ENCODE results near the gene PLEKHG4B. TPM values are rescaled to one million over a fixed set of nuclear protein-coding genes. Genes with fewer than 3 reads are reported as not detected.

The PLEKHG4B gene
- total and polyA plus RNA-seq, 2 of the 8 experiments (the other 6 are each of a cell fraction or from before 2014, with no cell fraction given), result 31.1 to 43.6 TPM

GRCh38 chr5:50724-51499 lies 41.1 kb upstream of the PLEKHG4B start:
- TF ChIP-seq CHD1 (IDR thresholded peaks at IDR 0.05; ENCODE audit: low read depth, low read length) (no peak), HDAC6 (IDR thresholded peaks at IDR 0.05; ENCODE audit: low read depth, low read length) (no peak), ASH2L (IDR thresholded peaks at IDR 0.05; ENCODE audit: low read length) (peak; percentile 60), RNF2 (IDR thresholded peaks at IDR 0.05; ENCODE audit: borderline replicate concordance, low read depth, low read length, missing control alignments, poor library complexity, severe bottlenecking) (peak; percentile 24), KDM4A (IDR thresholded peaks at IDR 0.05; ENCODE audit: low read depth, low read length, severe bottlenecking) (peak; percentile 34), MAX (IDR thresholded peaks at IDR 0.05) (0 out of 2 replicates have a peak, but pooled peaks have one; percentile 51)
- TF ChIP-seq, protein P1, sequence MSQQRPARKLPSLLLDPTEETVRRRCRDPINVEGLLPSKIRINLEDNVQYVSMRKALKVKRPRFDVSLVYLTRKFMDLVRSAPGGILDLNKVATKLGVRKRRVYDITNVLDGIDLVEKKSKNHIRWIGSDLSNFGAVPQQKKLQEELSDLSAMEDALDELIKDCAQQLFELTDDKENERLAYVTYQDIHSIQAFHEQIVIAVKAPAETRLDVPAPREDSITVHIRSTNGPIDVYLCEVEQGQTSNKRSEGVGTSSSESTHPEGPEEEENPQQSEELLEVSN (IDR thresholded peaks at IDR 0.05), result peak; percentile 50; the same call in 1 of the 2 replicates
- no peak overlapping the region for H4K8ac ChIP-seq (ENCODE audit: extremely low read depth, insufficient read depth, low read length)
- no peak overlapping the region for H3K56ac ChIP-seq (replicated peaks; ENCODE audit: insufficient read length, low read depth, low read length)
- no peak overlapping the region for H2BK15ac ChIP-seq (ENCODE audit: low read length)
- peak overlapping the region in 1 of 4 experiments; percentile 11; a peak in 3 of 7 replicates for H3K9ac ChIP-seq (replicated peaks in 1 of 4; ENCODE audit: extremely low read depth in 1 of 4, low read depth in 3 of 4, low read length in 3 of 4)
- H2AFZ ChIP-seq (ENCODE audit: low read length), result peak overlapping the region; percentile 73; the same call in 1 of the 2 replicates
- H3K27ac ChIP-seq (ENCODE audit: low read depth, low read length), result no peak overlapping the region
- no peak overlapping the region for H3K23ac ChIP-seq (ENCODE audit: insufficient read length)
- no peak overlapping the region for H2BK5ac ChIP-seq (ENCODE audit: low read depth, low read length)
- H2BK120ac ChIP-seq (replicated peaks; ENCODE audit: low read depth, low read length), result no peak overlapping the region
- H3K18ac ChIP-seq (ENCODE audit: extremely low read depth, low read length), result no peak overlapping the region; the same call in 1 of the 2 replicates
- H4K91ac ChIP-seq (replicated peaks; ENCODE audit: insufficient read length, low read length), result no peak overlapping the region
- H3K23me2 ChIP-seq (ENCODE audit: low read depth, low read length), result peaks cover 26% of the 10 kb centered on the region; the same call in 1 of the 2 replicates
- DNase-seq (ENCODE audit: low read depth in 1 of 2, low spot score in 2 of 2) (peak in 1 of 2 experiments; percentile 54), FAIRE-seq (no peak)
- H3K79me2 ChIP-seq (ENCODE audit: control insufficient read depth in 1 of 2, insufficient read depth in 2 of 2, low read length in 2 of 2), result peaks cover 0 to 5% of the 10 kb centered on the region in 2 experiments; a peak in 1 of 4 replicates
- H3K27me3 ChIP-seq (replicated peaks in 1 of 4; ENCODE audit: control insufficient read depth in 3 of 4, extremely low read depth in 1 of 4, insufficient read depth in 3 of 4, low read length in 3 of 4), result peaks cover 21 to 62% (median 49%) of the 10 kb centered on the region in 4 experiments
- H4K20me1 ChIP-seq (replicated peaks in 1 of 2; ENCODE audit: control insufficient read depth in 1 of 2, insufficient read depth in 2 of 2, low read length in 2 of 2), result peaks cover 6 to 13% of the 10 kb centered on the region in 2 experiments
- no peak overlapping the region for H4K5ac ChIP-seq (ENCODE audit: insufficient read length, low read depth, low read length)
- no peak overlapping the region for H3K14ac ChIP-seq (ENCODE audit: insufficient read length)
- H3K4me2 ChIP-seq (ENCODE audit: insufficient read depth in 1 of 2, low read depth in 2 of 2, low read length in 2 of 2), result peak overlapping the region; percentile 67 to 83
- H3K4me1 ChIP-seq (replicated peaks in 1 of 4; ENCODE audit: control insufficient read depth in 3 of 4, insufficient read depth in 4 of 4, low read length in 3 of 4), result peaks cover 0 to 12% (median 4%) of the 10 kb centered on the region in 4 experiments; a peak in 5 of 7 replicates
- H2BK20ac ChIP-seq (ENCODE audit: low read length), result no peak overlapping the region
- H3K4me3 ChIP-seq (ENCODE audit: extremely low read depth in 1 of 4, insufficient read depth in 2 of 4, low read depth in 3 of 4, low read length in 4 of 4), result peak overlapping the region; percentile 19 to 56 (median 22)
- CTCF ChIA-PET (ENCODE audit: partially characterized antibody), result no interaction called here
- POLR2A ChIA-PET (ENCODE audit: partially characterized antibody), result interaction anchor here (1.4 kb wide), 1 partner anchor 119 kb away, joined by 3 read pairs; no protein-coding TSS in a partner anchor
- H3K9me3 ChIP-seq (ENCODE audit: insufficient read depth in 2 of 2, low read depth in 1 of 2, low read length in 1 of 2), result no peaks in the 10 kb centered on the region
- no peaks in the 10 kb centered on the region for H3K36me3 ChIP-seq (ENCODE audit: control insufficient read depth in 2 of 4, insufficient read depth in 4 of 4, low read length in 3 of 4)
- H2AK5ac ChIP-seq (ENCODE audit: low read depth, low read length), result no peak overlapping the region
- no peaks in the 10 kb centered on the region for H3K79me1 ChIP-seq (ENCODE audit: low read depth, low read length)
- no peak overlapping the region for H3K4ac ChIP-seq (replicated peaks; ENCODE audit: insufficient read length, low read depth, low read length)
- WGBS, 2 experiments (ENCODE audit: extremely low coverage in 1 of 2, insufficient coverage in 1 of 2, insufficient read length in 1 of 2, insufficient replicate concordance in 2 of 2, low coverage in 1 of 2, low lambda C conversion rate in 2 of 2, missing lambda C conversion rate in 1 of 2), result 13% methylated on average over 48 of the region's 60 CpGs; no CpG with 5 or more reads in 1 of the 2 experiments
- no peak overlapping the region for H2BK12ac ChIP-seq (ENCODE audit: low read depth, low read length)
